SK-N-SH (cell line): ENCODE measurements around the gene IFNG. TPM values are rescaled to one million over a fixed set of nuclear protein-coding genes. Genes with fewer than 3 reads are reported as not detected.

Experiments
- CTCF ChIA-PET: fragments of 300-600, 350-600 bp; formaldehyde crosslinking; extraction: SDS; loops from one replicate; lab custom pipeline; 2021; lab: Yijun Ruan, JAX
- POLR2A ChIA-PET: fragments of 350-600 bp; sonication (Branson Sonifier 250); formaldehyde crosslinking; extraction: SDS; loops from one replicate; lab custom pipeline; 2020; ENCODE audit warnings: antibody characterized with exemption, inconsistent platforms; lab: Yijun Ruan, JAX
- DNase-seq: peaks from one replicate; pipeline ENCODE4 v3.0.0; 2012
- H2AFZ ChIP-seq: fragments of 200-600 bp; sonication (generic); 2 replicates; pipeline ENCODE4 v1.8.1; 2016; ENCODE audit warnings: antibody characterized with exemption, mild to moderate bottlenecking, low read depth
- H3F3A ChIP-seq: fragments of 200-600 bp; sonication (generic); replicated peaks from 2 replicates; pipeline ENCODE3; 2016; ENCODE audit warnings: antibody characterized with exemption, mild to moderate bottlenecking; ENCODE audit not compliant: insufficient read depth
- H3K27ac ChIP-seq, 2 experiments: fragments of 200-500 bp in 1 of 2; fragments of 200-600 bp in 1 of 2; sonication (Bioruptor generic) in 1 of 2; sonication (generic), shearing (Covaris generic) in 1 of 2; 2 replicates each; pipeline versions ENCODE4 v1.5.1 to v1.6.1; 2014 to 2016; ENCODE audit warnings: low read depth in 2 of 2, inconsistent platforms in 1 of 2, low read length in 1 of 2, mild to moderate bottlenecking in 1 of 2, mixed read lengths in 1 of 2
- H3K27me3 ChIP-seq: fragments of 200-600 bp; sonication (generic), shearing (Covaris generic); 2 replicates; pipeline ENCODE4 v1.6.1; 2016; ENCODE audit warnings: mixed run types; ENCODE audit not compliant: insufficient read depth
- H3K36me3 ChIP-seq, 2 experiments: fragments of 200-500 bp in 1 of 2; fragments of 200-600 bp in 1 of 2; sonication (Bioruptor generic) in 1 of 2; sonication (generic) in 1 of 2; replicated peaks in 1 of 2; 2 replicates each; pipeline versions ENCODE3 to v1.5.1; 2014 to 2016; ENCODE audit warnings: low read length in 1 of 2, mild to moderate bottlenecking in 1 of 2; ENCODE audit not compliant: insufficient read depth in 2 of 2, control insufficient read depth in 1 of 2
- H3K4me1 ChIP-seq, 2 experiments: fragments of 200-500 bp in 1 of 2; fragments of 200-600 bp in 1 of 2; sonication (Bioruptor generic) in 1 of 2; sonication (generic), shearing (Covaris generic) in 1 of 2; 2 replicates each; pipeline versions ENCODE4 v1.5.1 to v1.6.1; 2014 to 2016; ENCODE audit warnings: low read depth in 1 of 2, low read length in 1 of 2, mixed run types in 1 of 2; ENCODE audit not compliant: insufficient read depth in 2 of 2, control insufficient read depth in 1 of 2
- H3K4me2 ChIP-seq: fragments of 200-600 bp; sonication (generic), shearing (Covaris generic); 2 replicates; pipeline ENCODE4 v1.6.1; 2017; ENCODE audit warnings: mixed run types
- H3K4me3 ChIP-seq, 2 experiments: fragments of 200-500 bp in 1 of 2; fragments of 200-600 bp in 1 of 2; sonication (Bioruptor generic) in 1 of 2; sonication (generic), shearing (Covaris generic) in 1 of 2; 2 replicates each; pipeline versions ENCODE4 v1.5.1 to v1.8.1; 2014 to 2016; ENCODE audit warnings: low read depth in 2 of 2, inconsistent platforms in 1 of 2, low read length in 1 of 2, mild to moderate bottlenecking in 1 of 2, mixed read lengths in 1 of 2, moderate library complexity in 1 of 2
- H3K79me2 ChIP-seq: fragments of 200-600 bp; sonication (generic); 2 replicates; pipeline ENCODE4 v1.8.1; 2017; ENCODE audit warnings: mild to moderate bottlenecking; ENCODE audit not compliant: insufficient read depth
- H3K9ac ChIP-seq: fragments of 200-600 bp; sonication (generic); 2 replicates; pipeline ENCODE4 v1.6.1; 2017; ENCODE audit warnings: mixed run types
- H3K9me2 ChIP-seq: fragments of 200-600 bp; sonication (generic); 2 replicates; pipeline ENCODE4 v1.6.1; 2017; ENCODE audit warnings: mixed run types
- H3K9me3 ChIP-seq: fragments of 200-600 bp; sonication (generic); 2 replicates; pipeline ENCODE4 v1.6.1; 2017; ENCODE audit warnings: mixed run types, mild to moderate bottlenecking, moderate library complexity
- H4K20me1 ChIP-seq: fragments of 200-600 bp; sonication (generic); 2 replicates; pipeline ENCODE4 v1.6.1; 2017; ENCODE audit warnings: mild to moderate bottlenecking, mixed run types; ENCODE audit not compliant: insufficient read depth
- CHD2 ChIP-seq: fragments of 150-350 bp; IDR thresholded peaks from 2 replicates; pipeline ENCODE4 v1.6.1; 2018; ENCODE audit warnings: low read length; ENCODE audit not compliant: partially characterized antibody
- CTCF ChIP-seq: fragments of 200-600 bp; sonication (generic); IDR thresholded peaks from 2 replicates; pipeline ENCODE4 v1.6.1; 2017; ENCODE audit warnings: antibody characterized with exemption, mild to moderate bottlenecking, moderate library complexity
- ELF1 ChIP-seq: IDR thresholded peaks from 2 replicates; pipeline ENCODE4 v1.4.0; 2012
- EZH2phosphoT487 ChIP-seq: fragments of 200-600 bp; sonication (generic); IDR thresholded peaks from 2 replicates; pipeline ENCODE4 v1.6.1; 2017; ENCODE audit warnings: low read depth, mixed run types, mild to moderate bottlenecking, antibody characterized with exemption, moderate library complexity, borderline replicate concordance
- FOXJ3 ChIP-seq: sonication (generic); formaldehyde crosslinking; IDR thresholded peaks from 2 replicates; pipeline ENCODE4 v1.5.1; 2020; ENCODE audit warnings: mild to moderate bottlenecking, missing genetic modification reagents
- GABPA ChIP-seq: IDR thresholded peaks from 2 replicates; pipeline ENCODE4 v1.4.0; 2012; ENCODE audit warnings: low read depth, mild to moderate bottlenecking
- GATA2 ChIP-seq: sonication (generic); formaldehyde crosslinking; IDR thresholded peaks from 2 replicates; pipeline ENCODE4 v1.5.0; 2020; ENCODE audit warnings: mild to moderate bottlenecking, missing genetic modification reagents
- IRF3 ChIP-seq: fragments of 150-350 bp; IDR thresholded peaks from 2 replicates; pipeline ENCODE4 v1.6.1; 2016; ENCODE audit warnings: mild to moderate bottlenecking, low read depth, low read length
- MEF2A ChIP-seq: IDR thresholded peaks from 2 replicates; pipeline ENCODE4 v1.4.0; 2012; ENCODE audit warnings: low read depth, borderline replicate concordance
- NFIC ChIP-seq: IDR thresholded peaks from 2 replicates; pipeline ENCODE4 v1.4.0; 2012; ENCODE audit warnings: borderline replicate concordance
- NRF1 ChIP-seq: IDR thresholded peaks from 2 replicates; pipeline ENCODE4 v1.6.1; 2012; ENCODE audit warnings: low read depth, mild to moderate bottlenecking, low read length
- PBX3 ChIP-seq: IDR thresholded peaks from 2 replicates; pipeline ENCODE4; 2012
- POLR2AphosphoS5 ChIP-seq: IDR thresholded peaks from 2 replicates; pipeline ENCODE4 v1.6.1; 2012; ENCODE audit warnings: low read depth, low read length
- RAD21 ChIP-seq: IDR thresholded peaks from 2 replicates; pipeline ENCODE4 v1.6.1; 2012; ENCODE audit warnings: mild to moderate bottlenecking, low read length
- RXRA ChIP-seq: IDR thresholded peaks from 2 replicates; pipeline ENCODE4 v1.4.0; 2012; ENCODE audit warnings: low read depth, mild to moderate bottlenecking, borderline replicate concordance
- SMC3 ChIP-seq: IDR thresholded peaks from 2 replicates; pipeline ENCODE4 v1.6.1; 2012; ENCODE audit warnings: low read depth, low read length, improper control_type of control experiment
- TCF12 ChIP-seq: IDR thresholded peaks from 2 replicates; pipeline ENCODE4 v1.4.0; 2012
- YY1 ChIP-seq: IDR thresholded peaks from 2 replicates; pipeline ENCODE4 v1.4.0; 2012; ENCODE audit warnings: low read depth, mild to moderate bottlenecking
- WGBS: methylation state at CpG from one replicate; pipeline ENCODE4 v1.1.6; 2017; ENCODE audit warnings: low lambda C conversion rate; 5-methylcytosine and 5-hydroxymethylcytosine counted together
- polyA plus RNA-seq, 3 experiments: library from polyadenylated mRNA; depleted of rRNA; stranded (reverse); fragments of >200 nt; gene quantifications; 2 replicates each; pipeline ENCODE4 v1.2.3, GENCODE V29; 2012
- TF ChIP-seq, protein P1 (sequence below): fragments of 150-350 bp; IDR thresholded peaks from 2 replicates; pipeline ENCODE4 v1.6.1; 2017; ENCODE audit warnings: antibody characterized with exemption, low read length, low read depth, borderline replicate concordance
- TF ChIP-seq, protein P2 (sequence below): IDR thresholded peaks from 2 replicates; pipeline ENCODE4 v1.6.1; 2012; ENCODE audit warnings: mild to moderate bottlenecking, low read depth, low read length, moderate library complexity

Gene IFNG
- polyA plus RNA-seq, 1 of the 3 experiments (the other 2 are of a cell fraction) = not detected

- H3F3A ChIP-seq = no peaks in the 10 kb centered on the region
- H3K27ac ChIP-seq = no peak overlapping the region
- no peak for DNase-seq
- ChIA-PET POLR2A (no interaction called here), CTCF (no interaction called here)
- no peak overlapping the region for H3K4me3 ChIP-seq
- no peak overlapping the region for H3K4me2 ChIP-seq
- H3K9me3 ChIP-seq = no peaks in the 10 kb centered on the region
- H3K9ac ChIP-seq = no peak overlapping the region
- H3K27me3 ChIP-seq = no peaks in the 10 kb centered on the region
- H3K9me2 ChIP-seq = no peaks in the 10 kb centered on the region
- no peak for TF ChIP-seq NRF1
- no peak for TF ChIP-seq GATA2 (CRISPR knock-in tag)
- TF ChIP-seq EZH2phosphoT487 = no peak
- no peak for TF ChIP-seq MEF2A
- no peak for TF ChIP-seq PBX3
- no peak for TF ChIP-seq RXRA
- TF ChIP-seq, protein P1, sequence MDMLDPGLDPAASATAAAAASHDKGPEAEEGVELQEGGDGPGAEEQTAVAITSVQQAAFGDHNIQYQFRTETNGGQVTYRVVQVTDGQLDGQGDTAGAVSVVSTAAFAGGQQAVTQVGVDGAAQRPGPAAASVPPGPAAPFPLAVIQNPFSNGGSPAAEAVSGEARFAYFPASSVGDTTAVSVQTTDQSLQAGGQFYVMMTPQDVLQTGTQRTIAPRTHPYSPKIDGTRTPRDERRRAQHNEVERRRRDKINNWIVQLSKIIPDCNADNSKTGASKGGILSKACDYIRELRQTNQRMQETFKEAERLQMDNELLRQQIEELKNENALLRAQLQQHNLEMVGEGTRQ = no peak
- TF ChIP-seq FOXJ3 (CRISPR knock-in tag) = no peak
- TF ChIP-seq IRF3 = no peak
- no peak for TF ChIP-seq RAD21
- TF ChIP-seq GABPA = no peak
- TF ChIP-seq POLR2AphosphoS5 = no peak
- TF ChIP-seq NFIC = no peak
- TF ChIP-seq, protein P2, sequence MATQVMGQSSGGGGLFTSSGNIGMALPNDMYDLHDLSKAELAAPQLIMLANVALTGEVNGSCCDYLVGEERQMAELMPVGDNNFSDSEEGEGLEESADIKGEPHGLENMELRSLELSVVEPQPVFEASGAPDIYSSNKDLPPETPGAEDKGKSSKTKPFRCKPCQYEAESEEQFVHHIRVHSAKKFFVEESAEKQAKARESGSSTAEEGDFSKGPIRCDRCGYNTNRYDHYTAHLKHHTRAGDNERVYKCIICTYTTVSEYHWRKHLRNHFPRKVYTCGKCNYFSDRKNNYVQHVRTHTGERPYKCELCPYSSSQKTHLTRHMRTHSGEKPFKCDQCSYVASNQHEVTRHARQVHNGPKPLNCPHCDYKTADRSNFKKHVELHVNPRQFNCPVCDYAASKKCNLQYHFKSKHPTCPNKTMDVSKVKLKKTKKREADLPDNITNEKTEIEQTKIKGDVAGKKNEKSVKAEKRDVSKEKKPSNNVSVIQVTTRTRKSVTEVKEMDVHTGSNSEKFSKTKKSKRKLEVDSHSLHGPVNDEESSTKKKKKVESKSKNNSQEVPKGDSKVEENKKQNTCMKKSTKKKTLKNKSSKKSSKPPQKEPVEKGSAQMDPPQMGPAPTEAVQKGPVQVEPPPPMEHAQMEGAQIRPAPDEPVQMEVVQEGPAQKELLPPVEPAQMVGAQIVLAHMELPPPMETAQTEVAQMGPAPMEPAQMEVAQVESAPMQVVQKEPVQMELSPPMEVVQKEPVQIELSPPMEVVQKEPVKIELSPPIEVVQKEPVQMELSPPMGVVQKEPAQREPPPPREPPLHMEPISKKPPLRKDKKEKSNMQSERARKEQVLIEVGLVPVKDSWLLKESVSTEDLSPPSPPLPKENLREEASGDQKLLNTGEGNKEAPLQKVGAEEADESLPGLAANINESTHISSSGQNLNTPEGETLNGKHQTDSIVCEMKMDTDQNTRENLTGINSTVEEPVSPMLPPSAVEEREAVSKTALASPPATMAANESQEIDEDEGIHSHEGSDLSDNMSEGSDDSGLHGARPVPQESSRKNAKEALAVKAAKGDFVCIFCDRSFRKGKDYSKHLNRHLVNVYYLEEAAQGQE = no peak
- TF ChIP-seq CTCF = no peak
- TF ChIP-seq CHD2 = no peak
- no peak for TF ChIP-seq SMC3
- TF ChIP-seq TCF12 = no peak
- TF ChIP-seq ELF1 = no peak
- TF ChIP-seq YY1 = no peak
- H3K4me1 ChIP-seq = no peaks in the 10 kb centered on the region
- no peaks in the 10 kb centered on the region for H3K36me3 ChIP-seq
- H2AFZ ChIP-seq = no peak overlapping the region
- H3K79me2 ChIP-seq = no peaks in the 10 kb centered on the region
- H4K20me1 ChIP-seq = no peaks in the 10 kb centered on the region
- 50% methylated on average over 1 of the region's 1 CpG for WGBS
Observed at GRCh38 chr12:68121143-68121542, 38.4 kb downstream of the IFNG start.
